Vagina (tissue), 2 donors: ENCODE data around the gene ZFPL1.

Source experiments
- POLR2AphosphoS5 ChIP-seq, 2 donors: sonication (generic); formaldehyde crosslinking; IDR thresholded peaks; one replicate each; pipeline ENCODE4 v1.9.0; 2017; ENCODE audit warnings: antibody characterized with exemption in 2 of 2, mild to moderate bottlenecking in 2 of 2, low read depth in 1 of 2; ENCODE audit not compliant: insufficient read depth in 1 of 2
- TF ChIP-seq, protein P1 (sequence below), 3 experiments: fragments of 450-650 bp in 2 of 3; fragments of 200-600 bp in 1 of 3; sonication (generic) in 1 of 3; IDR thresholded peaks; one replicate each; pipeline ENCODE4 v1.5.1; 2017 to 2019; ENCODE audit warnings: antibody characterized with exemption in 3 of 3, mild to moderate bottlenecking in 2 of 3, moderate library complexity in 2 of 3

DNA sequence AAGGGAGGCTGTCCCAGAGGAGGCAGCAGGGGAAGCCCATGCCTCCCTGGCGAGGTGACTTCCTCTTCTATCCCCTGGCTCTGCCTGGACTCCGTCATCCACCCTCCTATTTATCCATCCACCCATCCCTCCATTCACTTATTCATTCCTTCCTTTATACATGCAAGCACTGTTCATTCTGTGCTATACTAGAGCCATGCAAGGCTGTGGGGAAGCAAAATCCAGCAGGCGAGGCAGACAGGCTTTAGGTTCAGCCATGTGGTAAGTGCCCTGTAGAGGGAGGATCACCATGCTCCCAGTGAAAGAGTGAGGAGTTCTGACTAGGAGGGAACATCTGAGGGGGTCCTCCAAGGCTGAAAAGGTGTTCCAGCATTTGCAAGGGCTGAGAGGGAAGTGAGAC, 24.5 kb upstream of the ZFPL1 start:
- TF ChIP-seq, protein P1, sequence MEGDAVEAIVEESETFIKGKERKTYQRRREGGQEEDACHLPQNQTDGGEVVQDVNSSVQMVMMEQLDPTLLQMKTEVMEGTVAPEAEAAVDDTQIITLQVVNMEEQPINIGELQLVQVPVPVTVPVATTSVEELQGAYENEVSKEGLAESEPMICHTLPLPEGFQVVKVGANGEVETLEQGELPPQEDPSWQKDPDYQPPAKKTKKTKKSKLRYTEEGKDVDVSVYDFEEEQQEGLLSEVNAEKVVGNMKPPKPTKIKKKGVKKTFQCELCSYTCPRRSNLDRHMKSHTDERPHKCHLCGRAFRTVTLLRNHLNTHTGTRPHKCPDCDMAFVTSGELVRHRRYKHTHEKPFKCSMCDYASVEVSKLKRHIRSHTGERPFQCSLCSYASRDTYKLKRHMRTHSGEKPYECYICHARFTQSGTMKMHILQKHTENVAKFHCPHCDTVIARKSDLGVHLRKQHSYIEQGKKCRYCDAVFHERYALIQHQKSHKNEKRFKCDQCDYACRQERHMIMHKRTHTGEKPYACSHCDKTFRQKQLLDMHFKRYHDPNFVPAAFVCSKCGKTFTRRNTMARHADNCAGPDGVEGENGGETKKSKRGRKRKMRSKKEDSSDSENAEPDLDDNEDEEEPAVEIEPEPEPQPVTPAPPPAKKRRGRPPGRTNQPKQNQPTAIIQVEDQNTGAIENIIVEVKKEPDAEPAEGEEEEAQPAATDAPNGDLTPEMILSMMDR (IDR thresholded peaks at IDR 0.05), result no peak
- no peak for TF ChIP-seq POLR2AphosphoS5 (IDR thresholded peaks at IDR 0.05; ENCODE audit: insufficient read depth in 1 of 2, low read depth in 1 of 2)
